Spleen (tissue), 7 donors: ENCODE results near the gene WDR5B.
A peak's percentile ranks its signal among the peaks of the same experiment; 100 is the strongest.

Experiments
- CTCF ChIP-seq, 11 experiments: fragments of 200-600 bp in 7 of 11; fragments of 450-650 bp in 4 of 11; sonication (generic) in 4 of 11; IDR thresholded peaks in 8 of 11; conservative IDR thresholded peaks in 3 of 11; 1 replicate in 7 of 11; 2 replicates in 4 of 11; pipeline versions ENCODE4 v1.4.0 to v1.8.0; 2016 to 2021; ENCODE audit warnings: antibody characterized with exemption in 11 of 11, inconsistent platforms in 4 of 11, mild to moderate bottlenecking in 1 of 11
- POLR2A ChIP-seq, 3 donors: fragments of 450-650 bp; IDR thresholded peaks; one replicate each; pipeline ENCODE4 v1.5.1; 2017; ENCODE audit warnings: antibody characterized with exemption in 3 of 3, mild to moderate bottlenecking in 1 of 3
- POLR2AphosphoS5 ChIP-seq, 3 donors: sonication (generic); formaldehyde crosslinking; IDR thresholded peaks; one replicate each; pipeline ENCODE4 v1.5.1; 2017; ENCODE audit warnings: antibody characterized with exemption in 3 of 3
- donor health status: DM: no; HTN: no; CAD: no; lungs with moderate emphysema.
- donor health status: DM: no; HTN: no; CAD: no.
- donor health status: DM: no; HTN: no; CAD: no.

- peak in 2 of 3 donors; percentile 10 to 66 for TF ChIP-seq POLR2AphosphoS5 (IDR thresholded peaks at IDR 0.05)
- no peak for TF ChIP-seq POLR2A (IDR thresholded peaks at IDR 0.05)
- TF ChIP-seq CTCF (IDR thresholded peaks at IDR 0.05 in 8 of 11, conservative IDR thresholded peaks at IDR 0.05 in 3 of 11), result no peak
These were observed 27.2 kb upstream of the WDR5B start for GRCh38 chr3:122443090-122443489.
